Body of pancreas (tissue), 4 donors: ENCODE data around the gene CLINT1. TPM values are rescaled to one million over a fixed set of nuclear protein-coding genes. Genes with fewer than 3 reads are reported as not detected.
A peak's percentile ranks its signal among the peaks of the same experiment; 100 is the strongest.
"Not testable (repeated sequence)": the region's sequence is repeated elsewhere in the genome, so short reads cannot be mapped to it uniquely, and the experiment has no call there.

Source experiments
- ATAC-seq: fragments of 150-250 bp; one replicate; pipeline ENCODE4 v1.9.1; 2016
- DNase-seq, 4 donors: peaks; one replicate each; pipeline ENCODE4 v3.0.0-alpha.2; 2019
- H3K27ac ChIP-seq, 4 donors: fragments of 200-600 bp; sonication (generic); 1 replicate in 3 of 4; 2 replicates in 1 of 4; pipeline versions ENCODE4 v1.5.1 to v1.6.1; 2016 to 2019; ENCODE audit warnings: mild to moderate bottlenecking in 1 of 4, mixed read lengths in 1 of 4, moderate library complexity in 1 of 4
- H3K27me3 ChIP-seq, 2 donors: fragments of 200-600 bp; sonication (generic); one replicate each; pipeline ENCODE4 v1.6.0; 2016; ENCODE audit warnings: mild to moderate bottlenecking in 1 of 2
- H3K36me3 ChIP-seq, 2 donors: fragments of 200-600 bp; sonication (generic); replicated peaks in 1 of 2; 2 replicates each; pipeline ENCODE4 v1.5.1; 2016; ENCODE audit warnings: low read depth in 2 of 2; ENCODE audit not compliant: insufficient read depth in 1 of 2
- H3K4me1 ChIP-seq: fragments of 200-600 bp; sonication (generic); one replicate; pipeline ENCODE4 v1.6.0; 2016
- H3K4me3 ChIP-seq, 2 donors: fragments of 200-600 bp; sonication (generic); 1 replicate in 1 of 2; 2 replicates in 1 of 2; pipeline ENCODE4 v1.5.1; 2016 to 2019
- H3K9me3 ChIP-seq, 3 donors: fragments of 200-600 bp; sonication (generic); 1 replicate in 2 of 3; 2 replicates in 1 of 3; pipeline ENCODE4 v1.5.1; 2016
- POLR2A ChIP-seq, 3 donors: fragments of 450-650 bp; IDR thresholded peaks; one replicate each; pipeline ENCODE4 v1.6.1; 2016; ENCODE audit warnings: antibody characterized with exemption in 3 of 3, mild to moderate bottlenecking in 2 of 3
- WGBS, 2 donors: methylation state at CpG; one replicate each; pipeline ENCODE4 v1.1.5; 2017; 5-methylcytosine and 5-hydroxymethylcytosine counted together
- intact Hi-C: fragments of 100-400 bp; cut with DNase I; formaldehyde crosslinking; loops from one replicate; pipeline ENCODE4 v1.15.1; 2023
- total RNA-seq, 2 donors: library from RNA; depleted of rRNA; stranded (reverse); fragments of >200 nt; gene quantifications; one replicate each; pipeline ENCODE4 v1.1.0, GENCODE V29; 2016
- TF ChIP-seq, protein P1 (sequence below), 7 experiments: fragments of 450-650 bp in 4 of 7; fragments of 200-600 bp in 3 of 7; sonication (generic) in 3 of 7; IDR thresholded peaks; one replicate each; pipeline ENCODE4 v1.5.1; 2016 to 2019; ENCODE audit warnings: antibody characterized with exemption in 7 of 7

CLINT1 gene
- total RNA-seq, 2 donors from 2014 or later = 59.0 to 75.8 TPM

DNA sequence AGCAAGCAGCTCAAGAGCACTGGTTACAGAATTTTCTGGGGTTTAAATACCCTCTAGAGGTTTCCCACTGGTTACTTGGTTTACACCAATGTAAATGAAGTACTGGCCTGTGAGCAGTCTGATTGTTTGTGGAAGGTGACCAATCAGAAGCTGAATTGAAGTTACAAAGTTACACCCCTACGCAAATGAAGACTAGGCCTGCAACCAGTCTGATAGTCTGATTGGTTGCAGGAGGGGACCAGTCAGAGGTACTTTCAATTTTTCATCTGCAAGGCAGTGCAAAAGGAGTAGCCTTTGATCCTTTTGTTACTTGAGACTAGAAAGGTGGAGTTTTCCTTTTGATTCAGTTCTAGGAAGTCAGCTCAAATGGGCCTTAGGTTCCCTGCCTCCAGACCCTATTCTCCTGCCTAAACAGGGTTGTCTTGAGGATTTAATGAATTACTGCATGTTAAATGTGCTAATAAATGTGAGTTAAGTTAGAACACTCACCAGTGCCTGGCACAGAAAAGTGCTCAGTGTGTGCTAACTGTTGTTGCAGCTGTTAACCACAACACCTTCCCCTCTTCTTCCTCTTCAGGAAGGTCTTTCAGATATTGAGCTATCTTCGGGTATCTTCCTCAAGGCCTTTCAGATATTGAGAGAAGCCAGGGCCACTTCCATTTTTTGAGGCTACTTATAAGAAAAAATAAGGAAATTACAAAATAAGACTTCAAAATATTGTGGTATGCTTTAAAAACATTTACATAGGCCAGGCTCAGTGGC is 32.1 kb upstream of the CLINT1 start:
- Histone ChIP-seq H3K9me3 (no peaks in the 10 kb centered on the region), H3K27me3 (no peaks in the 10 kb centered on the region), H3K36me3 (no peaks in the 10 kb centered on the region), H3K4me3 (no peak overlapping the region), H3K27ac (peak overlapping the region in 1 of 4 donors; percentile 44), H3K4me1 (peaks cover 21% of the 10 kb centered on the region)
- WGBS, 2 donors = 75 to 84% methylated on average over 2 of the region's 2 CpGs
- no peak for TF ChIP-seq POLR2A (IDR thresholded peaks at IDR 0.05)
- TF ChIP-seq, protein P1, sequence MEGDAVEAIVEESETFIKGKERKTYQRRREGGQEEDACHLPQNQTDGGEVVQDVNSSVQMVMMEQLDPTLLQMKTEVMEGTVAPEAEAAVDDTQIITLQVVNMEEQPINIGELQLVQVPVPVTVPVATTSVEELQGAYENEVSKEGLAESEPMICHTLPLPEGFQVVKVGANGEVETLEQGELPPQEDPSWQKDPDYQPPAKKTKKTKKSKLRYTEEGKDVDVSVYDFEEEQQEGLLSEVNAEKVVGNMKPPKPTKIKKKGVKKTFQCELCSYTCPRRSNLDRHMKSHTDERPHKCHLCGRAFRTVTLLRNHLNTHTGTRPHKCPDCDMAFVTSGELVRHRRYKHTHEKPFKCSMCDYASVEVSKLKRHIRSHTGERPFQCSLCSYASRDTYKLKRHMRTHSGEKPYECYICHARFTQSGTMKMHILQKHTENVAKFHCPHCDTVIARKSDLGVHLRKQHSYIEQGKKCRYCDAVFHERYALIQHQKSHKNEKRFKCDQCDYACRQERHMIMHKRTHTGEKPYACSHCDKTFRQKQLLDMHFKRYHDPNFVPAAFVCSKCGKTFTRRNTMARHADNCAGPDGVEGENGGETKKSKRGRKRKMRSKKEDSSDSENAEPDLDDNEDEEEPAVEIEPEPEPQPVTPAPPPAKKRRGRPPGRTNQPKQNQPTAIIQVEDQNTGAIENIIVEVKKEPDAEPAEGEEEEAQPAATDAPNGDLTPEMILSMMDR (IDR thresholded peaks at IDR 0.05) = no peak
- DNase-seq (no peak), ATAC-seq (no peak)
- intact Hi-C loops = no loop called here

DNA sequence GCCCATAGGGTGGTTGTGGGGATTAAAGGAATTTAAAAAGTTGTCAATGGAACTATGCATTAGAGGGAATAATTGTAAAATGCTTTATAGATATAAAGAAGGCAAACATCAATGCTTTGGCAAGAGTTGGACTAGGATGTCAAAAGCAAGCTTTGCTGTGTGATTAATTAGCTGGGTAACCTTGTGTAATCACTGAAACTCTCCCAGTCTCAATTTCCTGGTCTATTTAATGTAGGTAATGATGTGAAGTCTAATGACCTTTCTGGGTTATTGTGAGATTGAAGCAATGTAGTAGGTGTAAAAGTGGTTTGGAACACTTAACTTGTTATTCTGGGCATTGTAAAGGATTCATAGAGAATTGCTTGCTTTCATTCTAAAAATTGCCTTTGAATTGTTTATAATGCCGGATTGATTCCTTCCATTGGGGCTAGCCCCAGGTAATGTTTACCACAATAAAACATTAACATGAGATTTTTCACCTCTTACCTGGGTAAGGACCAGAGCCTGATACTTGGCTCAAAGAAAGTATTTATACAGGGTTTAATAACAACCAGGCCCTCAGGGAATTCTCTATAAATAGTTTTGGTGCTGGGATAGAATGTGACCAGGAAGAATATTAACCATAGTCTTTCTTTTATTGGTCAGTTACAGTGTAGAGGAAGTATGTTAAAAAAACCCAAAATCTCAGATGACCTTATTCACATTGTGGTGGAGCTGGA is 30.0 kb upstream of the CLINT1 start:
- H3K27ac ChIP-seq = peak overlapping the region; percentile 35 to 78 (median 70)

DNA sequence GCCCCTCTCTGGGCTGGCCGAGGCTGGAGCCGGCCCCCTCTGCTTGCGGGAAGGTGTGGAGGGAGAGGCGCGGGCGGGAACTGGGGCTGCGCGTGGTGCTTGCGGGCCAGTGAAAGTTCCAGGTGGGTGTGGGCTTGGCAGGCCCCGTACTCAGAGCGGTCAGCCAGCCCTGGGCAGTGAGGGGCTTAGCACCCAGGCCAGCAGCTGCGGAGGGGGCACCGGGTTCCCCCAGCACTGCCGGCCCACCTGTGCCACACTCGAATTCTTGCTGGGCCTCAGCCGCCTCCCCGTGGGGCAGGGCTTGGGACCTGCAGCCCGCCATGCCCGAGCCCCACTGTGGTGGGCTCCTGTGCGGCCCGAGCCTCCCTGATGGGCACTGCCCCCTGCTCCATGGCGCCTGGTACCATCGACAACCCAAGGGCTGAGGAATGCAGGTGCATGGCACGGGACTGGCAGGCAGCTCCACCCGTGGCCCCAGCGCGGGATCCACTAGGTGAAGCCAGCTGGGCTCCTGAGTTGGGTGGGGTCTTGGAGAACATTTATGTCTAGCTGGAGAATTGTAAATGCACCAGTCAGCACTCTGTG is 27.9 kb upstream of the CLINT1 start:
- Histone ChIP-seq H3K4me1 (peaks cover 21% of the 10 kb centered on the region), H3K27me3 (no peaks in the 10 kb centered on the region), H3K9me3 (no peaks in the 10 kb centered on the region), H3K4me3 (no peak overlapping the region), H3K36me3 (no peaks in the 10 kb centered on the region), H3K27ac (peak overlapping the region in 2 of 4 donors; percentile 25 to 30)
- TF ChIP-seq, protein P1 (IDR thresholded peaks at IDR 0.05) = no peak
- no peak for TF ChIP-seq POLR2A (IDR thresholded peaks at IDR 0.05)
- no peak for DNase-seq
- WGBS, 2 donors = 87% methylated on average over 18 of the region's 27 CpGs; no CpG with 5 or more reads in 1 of the 2 donors
- intact Hi-C loops = no loop called here
- no peak for ATAC-seq

More for the DNA sequence above, 30.0 kb upstream of the CLINT1 start:
- intact Hi-C loops = no loop called here
- H3K4me3 ChIP-seq = no peak overlapping the region
- ATAC-seq = peak; percentile 82
- no peaks in the 10 kb centered on the region for H3K27me3 ChIP-seq
- no peaks in the 10 kb centered on the region for H3K36me3 ChIP-seq
- WGBS, 2 donors = 35 to 37% methylated on average over 1 of the region's 1 CpG
- DNase-seq = peak in 1 of 4 donors; percentile 31
- peaks cover 21% of the 10 kb centered on the region for H3K4me1 ChIP-seq
- H3K9me3 ChIP-seq = no peaks in the 10 kb centered on the region
- TF ChIP-seq, protein P1 (IDR thresholded peaks at IDR 0.05) = no peak
- TF ChIP-seq POLR2A (IDR thresholded peaks at IDR 0.05) = no peak

DNA sequence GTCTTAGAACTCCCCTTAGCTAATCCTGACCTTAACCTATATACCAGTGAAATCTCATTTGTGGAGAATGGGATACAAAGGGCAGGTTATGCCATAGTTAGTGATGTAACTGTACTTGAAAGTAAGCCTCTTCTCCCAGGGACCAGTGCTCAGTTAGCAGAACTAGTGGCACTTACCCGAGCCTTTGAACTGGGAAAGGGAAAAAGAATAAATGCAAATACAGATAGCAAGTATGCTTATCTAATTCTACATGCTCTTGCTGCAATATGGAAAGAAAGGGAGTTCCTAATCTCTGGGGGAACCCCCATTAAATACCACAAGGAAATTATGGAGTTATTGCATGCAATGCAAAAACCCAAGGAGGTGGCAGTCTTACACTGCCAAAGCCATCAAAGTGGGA is 26.1 kb upstream of the CLINT1 start:
- H3K27ac ChIP-seq, DNase-seq, H3K36me3 ChIP-seq, ATAC-seq, intact Hi-C loops, H3K4me3 ChIP-seq, H3K9me3 ChIP-seq, H3K27me3 ChIP-seq: not testable (repeated sequence)
- 48 to 53% methylated on average over 1 of the region's 1 CpG for WGBS, 2 donors
- H3K4me1 ChIP-seq = peaks cover 21% of the 10 kb centered on the region

DNA sequence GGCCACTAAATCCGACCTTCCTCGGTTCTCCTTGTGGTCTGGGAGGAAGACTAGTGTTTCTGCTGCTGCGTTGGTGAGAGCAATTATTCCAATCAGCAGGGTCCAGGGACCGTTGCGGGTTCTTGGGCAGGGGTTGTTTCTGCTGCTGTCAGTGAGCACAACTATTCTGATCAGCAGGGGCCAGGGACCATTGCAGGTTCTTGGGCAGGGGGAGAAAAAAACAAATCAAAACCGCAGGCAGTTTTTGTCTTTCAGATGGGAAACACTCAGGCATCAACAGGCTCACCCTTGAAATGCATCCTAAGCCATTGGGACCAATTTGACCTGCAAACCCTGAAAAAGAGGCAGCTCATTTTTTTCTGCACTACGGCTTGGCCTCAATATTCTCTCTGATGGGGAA is 22.6 kb upstream of the CLINT1 start:
- DNase-seq, H3K27me3 ChIP-seq, intact Hi-C loops, H3K4me3 ChIP-seq, H3K4me1 ChIP-seq, ATAC-seq, H3K9me3 ChIP-seq, H3K27ac ChIP-seq, H3K36me3 ChIP-seq: not testable (repeated sequence)
- WGBS, 2 donors = 79 to 80% methylated on average over 7 of the region's 7 CpGs
